Measurements from ENCODE around the gene PRLR. TPM values are rescaled to one million over a fixed set of nuclear protein-coding genes. Genes with fewer than 3 reads are reported as not detected.

PRLR gene
- total and polyA plus RNA-seq, 2 of the 8 experiments (the other 6 are each of a cell fraction or from before 2014, with no cell fraction given) = 0.53 to 2.5 TPM

- TF ChIP-seq SIN3A (conservative IDR thresholded peaks at IDR 0.05 in 1 of 2, IDR thresholded peaks at IDR 0.05 in 1 of 2; ENCODE audit: low read depth in 1 of 2, low read length in 2 of 2) (no peak), RFX5 (IDR thresholded peaks at IDR 0.05; ENCODE audit: borderline replicate concordance, low read depth, low read length) (no peak)
Measured at GRCh38 chr5:35177783-35178182, 52.5 kb downstream of the PRLR start (continued).
